HepG2 (cell line): Measurements from ENCODE around the gene TOP3B.

Experiments
- BRCA1 ChIP-seq: sonication (generic); formaldehyde crosslinking; IDR thresholded peaks from 2 replicates; pipeline ENCODE4 v1.4.0; 2020; ENCODE audit warnings: missing genetic modification reagents
- CREB1 ChIP-seq, 2 experiments: fragments of 450-650 bp in 1 of 2; IDR thresholded peaks; 2 replicates each; pipeline ENCODE4 v1.6.1; 2016 to 2017; ENCODE audit warnings: control low read depth in 1 of 2, mild to moderate bottlenecking in 1 of 2, missing compliant biosample characterization in 1 of 2, missing genetic modification characterization in 1 of 2

- no peak for TF ChIP-seq CREB1 (IDR thresholded peaks at IDR 0.05)
- TF ChIP-seq CREB1 (CRISPR knock-in tag; IDR thresholded peaks at IDR 0.05): no peak
- TF ChIP-seq BRCA1 (CRISPR knock-in tag): no peak
Observed at GRCh38 chr22:22021162-22021750, 38.7 kb upstream of the TOP3B start.
